Measurements from ENCODE around the gene FCHSD2.

GRCh38 chr11:73137944-73138274 is 4.2 kb downstream of the FCHSD2 start:
- TF ChIP-seq CTCF (IDR thresholded peaks at IDR 0.05) (no peak), EZH2phosphoT487 (IDR thresholded peaks at IDR 0.05) (no peak), EZH2 (IDR thresholded peaks at IDR 0.05) (no peak)
